SK-N-SH treated with all-trans-retinoic acid at 6 μM for 48 hours (cell line): ENCODE results near the gene XDH.

Experiments used
- PATZ1 ChIP-seq: fragments of 250-450 bp; sonication (Bioruptor Pico); IDR thresholded peaks from 2 replicates; pipeline ENCODE4 v1.8.0; 2020; ENCODE audit warnings: mild to moderate bottlenecking, moderate library complexity, borderline replicate concordance
- ZFP30 ChIP-seq: fragments of 450-650 bp; formaldehyde crosslinking; IDR thresholded peaks from 2 replicates; pipeline ENCODE4 v1.5.0; 2022; ENCODE audit warnings: mild to moderate bottlenecking, moderate library complexity

GRCh38 chr2:31366733-31367132 is 47.8 kb downstream of the XDH start:
- TF ChIP-seq ZFP30 (no peak), PATZ1 (CRISPR knock-in tag) (no peak)
